Right ventricle myocardium superior (tissue), 1 donor: ENCODE results near the gene ASB15. TPM values are rescaled to one million over a fixed set of nuclear protein-coding genes. Genes with fewer than 3 reads are reported as not detected.
A peak's percentile ranks its signal among the peaks of the same experiment; 100 is the strongest.

Experiments
- ATAC-seq: fragments of 200-7000 bp; cut with Tn5 transposase; one replicate; pipeline ENCODE4 v1.9.1; 2020; ENCODE audit warnings: mild to moderate bottlenecking; ENCODE audit not compliant: poor library complexity
- DNase-seq: peaks from one replicate; pipeline ENCODE4 v3.0.0-alpha.2; 2020
- intact Hi-C: fragments of 100-400 bp; cut with DNase I; formaldehyde crosslinking; loops from one replicate; pipeline ENCODE4 v1.11.2; 2022
- total RNA-seq: library from RNA; stranded (reverse); fragmentation: NEBNext Ultra II Directional; extraction: Animal tissue kit (Norgen Biotek cat#: 25700); gene quantifications from one replicate; pipeline ENCODE4 v1.2.1, GENCODE V29; 2021
- donor health status: DM: no; HTN: yes; CAD: no; lungs with severe emphysema.

ASB15 gene
- total RNA-seq, 1 donor from 2014 or later = 78.6 TPM

- DNase-seq (no peak), ATAC-seq (peak; percentile 59)
- intact Hi-C loops = loop anchor here (10.0 kb wide), 2 partner anchors 45 to 65 kb away; partner anchors contain the start of gene WASL
Observed at GRCh38 chr7:123679614-123680013, 78.0 kb downstream of the ASB15 start.

- DNase-seq = no peak
- ATAC-seq = peak; percentile 14
- intact Hi-C loops = loop anchor here (10.0 kb wide), 2 partner anchors 46 to 64 kb away; partner anchors contain the start of gene WASL
Observed at GRCh38 chr7:123680580-123680979, 79.0 kb downstream of the ASB15 start.

- ATAC-seq = peak; percentile 88
- no peak for DNase-seq
- intact Hi-C loops = loop anchor here (10.0 kb wide), 2 partner anchors 47 to 63 kb away; partner anchors contain the start of gene WASL
Observed at GRCh38 chr7:123681561-123681960, 79.9 kb downstream of the ASB15 start.

GRCh38 chr7:123682690-123683089 is 81.1 kb downstream of the ASB15 start:
- DNase-seq (no peak), ATAC-seq (peak; percentile 65)
- intact Hi-C loops = loop anchor here (10.0 kb wide), 2 partner anchors 48 to 62 kb away; partner anchors contain the start of gene WASL

GRCh38 chr7:123687161-123687560 is 85.5 kb downstream of the ASB15 start:
- no peak for DNase-seq
- ATAC-seq = no peak
- intact Hi-C loops = loop anchor here (5.0 to 10.0 kb wide), 3 partner anchors 52 to 175 kb away; partner anchors contain the start of gene WASL

- intact Hi-C loops = loop anchor here (5.0 to 10.0 kb wide), 3 partner anchors 53 to 175 kb away; partner anchors contain the start of gene WASL
- ATAC-seq (no peak), DNase-seq (no peak)
Observed at GRCh38 chr7:123687727-123688126, 86.1 kb downstream of the ASB15 start.

Other genes starting within 250 kb of the ASB15 start
- 0.30 TPM for gene IQUB, start 67.2 kb upstream of the ASB15 start, total RNA-seq
- 322 TPM for gene NDUFA5, start 44.0 kb upstream of the ASB15 start, total RNA-seq
- 511 TPM for gene LMOD2, start 54.0 kb downstream of the ASB15 start, total RNA-seq
- 25.7 TPM for gene WASL, start 147.2 kb downstream of the ASB15 start, total RNA-seq
- gene HYAL4, start 243.3 kb downstream of the ASB15 start, total RNA-seq = not detected